ENCODE results near the gene KPTN.

GRCh38 chr19:47526798-47527197 is 42.8 kb upstream of the KPTN start:
- TF ChIP-seq CTCF (IDR thresholded peaks at IDR 0.05) (no peak), POLR2AphosphoS5 (IDR thresholded peaks at IDR 0.05) (no peak), POLR2A (IDR thresholded peaks at IDR 0.05) (no peak)
